Fibroblast of the aortic adventitia (primary cell): ENCODE results near the gene KRT33B. TPM values are rescaled to one million over a fixed set of nuclear protein-coding genes. Genes with fewer than 3 reads are reported as not detected.

Experiments used
- DNase-seq: peaks from one replicate; pipeline ENCODE4 v3.0.0-alpha.2; 2010; ENCODE audit warnings: low read depth
- H3K4me3 ChIP-seq: 2 replicates; pipeline ENCODE4 v1.5.1; 2011; ENCODE audit warnings: low read depth, mild to moderate bottlenecking, control low read depth, low read length, moderate library complexity
- total RNA-seq: library from RNA; depleted of rRNA; stranded (reverse); fragments of >200 nt; gene quantifications from 2 replicates; pipeline ENCODE4 v1.2.3, GENCODE V29; 2012; ENCODE audit warnings: low replicate concordance
- TF ChIP-seq, protein P1 (sequence below): IDR thresholded peaks from 2 replicates; pipeline ENCODE4 v1.5.1; 2011; ENCODE audit warnings: mild to moderate bottlenecking, low read length, control low read depth, inconsistent platforms; ENCODE audit not compliant: insufficient read depth

The KRT33B gene
- not detected in 2 replicates for total RNA-seq

DNA sequence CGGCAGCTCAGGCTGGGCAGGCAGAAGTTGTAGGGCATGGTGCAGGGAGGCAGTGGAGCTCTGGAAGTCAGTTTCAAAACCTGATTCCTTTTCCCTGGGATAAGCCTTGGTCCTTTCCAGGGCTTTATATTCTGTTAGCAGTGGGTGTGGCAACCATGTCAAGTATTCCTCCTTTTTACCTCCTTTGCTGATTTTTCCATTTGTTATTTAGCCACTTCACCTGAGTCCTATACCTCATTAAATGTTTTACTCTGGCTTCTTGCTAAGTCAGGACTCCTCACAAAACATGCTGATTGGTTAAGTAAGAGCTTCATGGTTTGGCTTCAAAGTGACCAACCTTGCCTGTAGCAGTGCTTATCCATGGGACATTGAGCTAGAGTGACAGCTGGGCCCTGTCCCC is at the start of gene KRT33B:
TSS of gene KRT33B (minus strand) at position 101 of the 400 bp plus-strand sequence. CDS start at position 38, 63 bp downstream.
- H3K4me3 ChIP-seq = no peak within 1 kb of the TSS
- no peak for DNase-seq
- TF ChIP-seq, protein P1, sequence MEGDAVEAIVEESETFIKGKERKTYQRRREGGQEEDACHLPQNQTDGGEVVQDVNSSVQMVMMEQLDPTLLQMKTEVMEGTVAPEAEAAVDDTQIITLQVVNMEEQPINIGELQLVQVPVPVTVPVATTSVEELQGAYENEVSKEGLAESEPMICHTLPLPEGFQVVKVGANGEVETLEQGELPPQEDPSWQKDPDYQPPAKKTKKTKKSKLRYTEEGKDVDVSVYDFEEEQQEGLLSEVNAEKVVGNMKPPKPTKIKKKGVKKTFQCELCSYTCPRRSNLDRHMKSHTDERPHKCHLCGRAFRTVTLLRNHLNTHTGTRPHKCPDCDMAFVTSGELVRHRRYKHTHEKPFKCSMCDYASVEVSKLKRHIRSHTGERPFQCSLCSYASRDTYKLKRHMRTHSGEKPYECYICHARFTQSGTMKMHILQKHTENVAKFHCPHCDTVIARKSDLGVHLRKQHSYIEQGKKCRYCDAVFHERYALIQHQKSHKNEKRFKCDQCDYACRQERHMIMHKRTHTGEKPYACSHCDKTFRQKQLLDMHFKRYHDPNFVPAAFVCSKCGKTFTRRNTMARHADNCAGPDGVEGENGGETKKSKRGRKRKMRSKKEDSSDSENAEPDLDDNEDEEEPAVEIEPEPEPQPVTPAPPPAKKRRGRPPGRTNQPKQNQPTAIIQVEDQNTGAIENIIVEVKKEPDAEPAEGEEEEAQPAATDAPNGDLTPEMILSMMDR = no peak

DNA sequence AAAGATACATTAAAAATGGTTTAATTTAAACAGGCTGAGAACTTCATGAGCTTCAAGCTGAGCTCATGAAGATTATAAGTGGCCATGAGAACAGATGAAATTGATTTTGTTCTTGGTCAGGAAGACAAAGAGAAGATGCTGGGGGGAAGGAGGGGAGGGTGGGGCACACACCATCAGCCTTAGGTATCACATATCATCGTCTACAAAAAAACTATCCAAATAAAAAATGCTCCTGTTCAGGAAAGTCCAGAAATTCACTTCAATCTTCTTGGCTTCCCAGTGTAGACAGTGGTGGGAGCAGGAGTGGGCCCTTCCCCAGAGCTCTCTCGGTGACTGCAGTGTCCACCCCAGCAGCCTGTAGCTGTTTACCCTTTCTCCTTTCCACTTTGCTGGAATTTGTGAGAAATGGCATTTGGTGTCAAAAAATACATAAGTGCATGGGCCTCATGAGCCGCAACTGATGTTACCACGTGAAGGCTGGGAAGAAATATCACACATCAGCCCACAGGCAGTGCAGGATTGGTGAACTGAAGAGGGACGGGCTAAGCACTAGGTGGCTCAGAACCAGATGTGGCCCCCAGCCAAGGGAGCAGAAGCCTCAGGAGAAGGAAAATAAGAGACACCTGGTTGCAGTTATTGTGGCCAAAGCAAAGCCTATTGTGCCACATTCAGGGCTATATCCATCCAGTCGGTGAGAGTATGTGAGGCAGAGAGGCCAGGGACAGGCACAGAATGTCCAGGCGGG is 48.7 kb upstream of the KRT33B start:
- TF ChIP-seq, protein P1 = no peak
- H3K4me3 ChIP-seq = no peak overlapping the region
- no peak for DNase-seq

DNA sequence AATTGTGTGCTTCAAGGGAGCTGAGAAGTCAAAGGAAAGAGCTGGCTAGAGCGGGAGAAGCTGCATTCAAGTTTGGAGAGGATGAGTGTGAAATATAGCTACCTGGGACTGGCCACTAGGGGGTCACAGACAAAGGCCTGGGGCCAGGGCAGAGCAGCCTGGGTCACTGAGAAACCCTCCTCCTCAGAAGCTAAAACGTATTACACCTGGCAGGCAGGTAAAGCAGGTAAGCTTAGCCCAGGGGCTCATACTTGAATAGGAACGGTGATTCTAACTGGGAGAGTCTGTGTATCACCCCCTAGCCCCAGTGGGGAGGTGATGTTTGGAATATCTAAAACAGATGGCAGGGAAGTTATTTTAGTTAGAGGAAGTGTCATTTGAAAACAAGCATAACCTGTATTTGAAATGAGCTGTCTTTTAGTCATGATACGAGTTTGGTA is 48.0 kb upstream of the KRT33B start:
- TF ChIP-seq, protein P1 = peak; percentile 11
- no peak for DNase-seq
- H3K4me3 ChIP-seq = no peak overlapping the region

DNA sequence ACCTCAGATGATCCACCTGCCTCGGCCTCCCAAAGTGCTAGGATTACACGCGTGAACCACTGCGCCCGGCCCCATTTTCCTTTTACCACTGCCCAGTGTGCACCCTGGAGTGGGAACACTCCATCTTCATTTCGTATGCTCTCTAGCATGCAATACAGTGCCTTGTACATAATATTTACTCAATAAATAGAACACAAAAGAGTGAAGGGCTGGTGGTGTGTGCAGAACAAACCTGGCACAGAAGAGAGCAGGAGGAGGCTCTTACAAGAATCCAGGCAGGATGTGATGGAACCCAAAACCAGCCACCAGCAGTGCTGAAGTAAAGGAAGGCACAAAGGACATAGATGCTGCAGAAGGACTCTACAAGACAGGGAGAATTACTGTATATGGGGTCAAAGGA is 47.5 kb upstream of the KRT33B start:
- TF ChIP-seq, protein P1 = no peak
- no peak overlapping the region for H3K4me3 ChIP-seq
- no peak for DNase-seq

DNA sequence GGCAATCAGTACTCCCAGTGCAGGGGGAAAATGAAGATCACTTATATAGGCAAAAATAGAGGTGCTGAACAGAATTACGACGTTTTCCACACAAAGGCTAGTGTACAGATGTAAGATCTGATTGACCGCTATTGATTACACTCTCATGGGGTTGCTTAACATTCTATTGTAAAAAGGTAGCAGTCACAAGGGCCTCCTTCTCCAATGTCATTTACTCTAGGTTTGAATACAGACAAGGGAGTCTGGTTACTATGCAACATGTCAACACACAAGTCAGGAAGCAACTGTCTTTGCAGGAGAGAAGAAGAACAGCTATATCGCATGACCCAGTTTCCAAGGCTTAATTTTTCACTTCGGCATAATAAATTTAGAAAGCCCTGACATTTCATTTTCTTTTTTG is 46.9 kb upstream of the KRT33B start:
- H3K4me3 ChIP-seq = no peak overlapping the region
- TF ChIP-seq, protein P1 = no peak
- no peak for DNase-seq

DNA sequence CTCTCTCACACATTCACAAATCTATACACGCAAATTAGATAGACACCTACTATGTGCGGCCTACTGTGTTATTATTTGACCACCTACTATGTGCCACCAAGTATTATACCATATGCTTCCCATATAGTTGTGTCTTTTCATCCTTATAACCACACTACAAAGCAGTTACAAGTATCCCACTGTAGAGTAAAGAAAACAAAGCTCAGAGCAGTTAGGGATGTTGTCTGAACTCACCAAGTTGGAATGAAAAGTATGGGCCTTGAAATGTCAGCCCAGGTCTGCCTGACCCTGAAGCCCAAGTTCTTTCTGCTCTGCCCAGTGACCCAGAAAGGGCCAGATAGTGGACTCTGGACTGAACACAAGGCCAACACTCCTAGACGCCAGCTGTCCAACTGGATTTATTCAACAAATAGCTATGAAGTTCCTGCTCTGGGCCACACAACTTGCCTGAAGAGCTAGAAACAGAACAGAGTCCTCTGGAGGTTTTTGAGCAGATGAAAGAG is 46.3 kb upstream of the KRT33B start:
- TF ChIP-seq, protein P1 = no peak
- DNase-seq = peak; percentile 64
- no peak overlapping the region for H3K4me3 ChIP-seq
